Mammary epithelial cell (primary cell): ENCODE data around the gene SORBS1.

Source experiments
- EZH2 ChIP-seq: IDR thresholded peaks from 2 replicates; pipeline ENCODE4 v1.6.1; 2012; ENCODE audit warnings: low read length, inconsistent platforms, borderline replicate concordance
- TF ChIP-seq, protein P1 (sequence below), 2 donors: IDR thresholded peaks in 1 of 2; conservative IDR thresholded peaks in 1 of 2; 2 replicates each; pipeline ENCODE4 v1.5.1; 2011 to 2012; ENCODE audit warnings: inconsistent platforms in 2 of 2, low read length in 2 of 2, mild to moderate bottlenecking in 2 of 2, control low read depth in 1 of 2, low read depth in 1 of 2; ENCODE audit not compliant: insufficient read depth in 1 of 2; ENCODE audit errors: extremely low read depth in 1 of 2

DNA sequence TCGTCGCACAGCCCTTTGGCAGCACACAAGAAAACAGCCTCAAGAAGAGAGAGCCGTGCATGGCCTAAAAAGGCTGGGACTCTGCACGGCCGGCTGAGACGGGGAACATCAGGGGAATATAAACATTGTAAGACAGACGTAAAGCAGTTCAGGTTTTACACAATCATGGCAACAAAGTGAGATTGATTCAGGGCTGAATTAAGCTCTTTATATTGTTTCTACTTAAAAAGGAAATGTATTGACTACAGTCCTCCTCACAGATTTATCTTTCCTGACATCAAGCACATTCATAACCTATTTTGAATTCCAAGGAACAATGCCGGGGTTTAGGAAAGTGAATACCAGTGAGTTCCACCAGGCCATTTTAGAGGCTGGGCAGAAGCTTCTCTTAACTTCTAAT, 25.2 kb downstream of the SORBS1 start:
- TF ChIP-seq, protein P1, sequence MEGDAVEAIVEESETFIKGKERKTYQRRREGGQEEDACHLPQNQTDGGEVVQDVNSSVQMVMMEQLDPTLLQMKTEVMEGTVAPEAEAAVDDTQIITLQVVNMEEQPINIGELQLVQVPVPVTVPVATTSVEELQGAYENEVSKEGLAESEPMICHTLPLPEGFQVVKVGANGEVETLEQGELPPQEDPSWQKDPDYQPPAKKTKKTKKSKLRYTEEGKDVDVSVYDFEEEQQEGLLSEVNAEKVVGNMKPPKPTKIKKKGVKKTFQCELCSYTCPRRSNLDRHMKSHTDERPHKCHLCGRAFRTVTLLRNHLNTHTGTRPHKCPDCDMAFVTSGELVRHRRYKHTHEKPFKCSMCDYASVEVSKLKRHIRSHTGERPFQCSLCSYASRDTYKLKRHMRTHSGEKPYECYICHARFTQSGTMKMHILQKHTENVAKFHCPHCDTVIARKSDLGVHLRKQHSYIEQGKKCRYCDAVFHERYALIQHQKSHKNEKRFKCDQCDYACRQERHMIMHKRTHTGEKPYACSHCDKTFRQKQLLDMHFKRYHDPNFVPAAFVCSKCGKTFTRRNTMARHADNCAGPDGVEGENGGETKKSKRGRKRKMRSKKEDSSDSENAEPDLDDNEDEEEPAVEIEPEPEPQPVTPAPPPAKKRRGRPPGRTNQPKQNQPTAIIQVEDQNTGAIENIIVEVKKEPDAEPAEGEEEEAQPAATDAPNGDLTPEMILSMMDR (conservative IDR thresholded peaks at IDR 0.05 in 1 of 2, IDR thresholded peaks at IDR 0.05 in 1 of 2; ENCODE audit: extremely low read depth in 1 of 2, insufficient read depth in 1 of 2, low read depth in 1 of 2, low read length in 2 of 2) = no peak
- TF ChIP-seq EZH2 = no peak
